Stimulated activated CD4-positive, alpha-beta T cell treated with anti-CD3 and anti-CD28 coated beads, TNF-alpha, amount 100 ng/mL, for 4 hours (primary cell): ENCODE data around the gene OSBPL5.

ENCODE experiments used
- DNase-seq, 3 experiments: peaks; one replicate each; pipeline ENCODE4 v3.0.0-alpha.2; 2020; ENCODE audit warnings: low read depth in 3 of 3

The OSBPL5 gene

DNA sequence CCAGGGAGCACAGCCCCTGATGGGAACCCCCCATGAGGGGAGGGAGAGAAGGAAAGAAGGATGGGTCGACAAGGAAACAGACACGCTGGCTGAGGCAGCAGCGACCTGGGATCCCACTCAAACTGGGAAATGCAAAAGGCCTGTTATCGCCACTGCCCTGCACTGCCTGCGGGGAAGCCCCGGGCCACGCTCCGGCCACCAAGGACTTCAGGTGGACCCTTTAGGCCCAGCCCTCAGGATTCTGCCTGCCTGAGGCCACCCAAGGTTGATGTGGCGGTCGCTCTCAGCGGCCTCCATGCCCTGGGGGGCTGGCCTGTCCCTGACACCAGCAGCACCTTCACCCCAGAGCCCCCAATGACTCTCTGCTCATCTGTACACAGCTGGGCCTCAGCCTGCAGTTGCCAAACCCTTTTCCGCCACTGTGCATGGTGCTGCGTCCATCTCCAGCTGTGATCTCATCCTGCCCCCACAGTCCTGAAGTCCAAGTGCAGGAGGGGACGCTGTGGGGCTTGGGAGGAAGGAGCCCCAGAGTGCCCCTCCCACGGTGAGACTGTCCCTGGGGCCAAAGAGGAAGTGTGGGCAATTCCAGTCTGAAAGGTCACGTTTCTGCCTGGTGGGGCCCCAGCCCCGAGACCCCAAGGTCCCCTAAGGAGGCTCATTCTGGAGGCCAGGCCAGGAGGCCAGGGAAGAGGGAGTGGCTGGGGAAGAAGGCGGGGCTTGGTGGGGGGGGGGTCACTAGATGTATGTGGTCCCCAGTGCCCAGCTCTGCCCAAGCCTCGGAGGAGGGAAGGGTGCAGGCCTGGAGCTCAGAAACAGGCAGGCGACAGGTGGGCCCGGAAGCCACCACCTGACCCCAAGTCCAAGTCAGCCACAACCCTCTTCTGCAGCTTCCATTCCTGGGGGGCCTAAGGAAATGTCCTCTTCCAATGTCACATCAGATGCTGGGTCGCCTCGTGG lies 31.6 kb downstream of the OSBPL5 start:
- no peak for DNase-seq

DNA sequence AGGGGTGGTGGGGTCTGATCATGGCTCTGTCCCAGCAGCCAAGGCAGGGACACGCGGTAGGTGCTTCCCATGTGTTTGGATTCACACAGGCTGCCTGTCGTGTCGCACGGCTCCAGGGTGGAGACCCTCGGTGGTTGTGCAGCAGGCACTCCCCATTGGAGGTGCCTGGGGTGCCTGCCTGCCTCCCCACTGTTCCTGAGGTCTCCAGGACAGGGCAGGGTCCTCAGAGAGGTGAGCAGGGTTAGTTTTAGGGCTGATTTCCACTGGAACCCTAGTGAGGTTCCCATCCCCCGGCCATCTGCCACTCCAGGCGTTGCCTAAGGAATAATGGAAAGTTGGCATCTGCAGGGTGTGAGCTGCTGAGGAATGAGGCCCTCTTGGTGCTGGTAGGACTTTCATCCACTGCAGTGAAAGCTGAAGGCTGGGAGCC lies 32.3 kb downstream of the OSBPL5 start:
- DNase-seq, result no peak

DNA sequence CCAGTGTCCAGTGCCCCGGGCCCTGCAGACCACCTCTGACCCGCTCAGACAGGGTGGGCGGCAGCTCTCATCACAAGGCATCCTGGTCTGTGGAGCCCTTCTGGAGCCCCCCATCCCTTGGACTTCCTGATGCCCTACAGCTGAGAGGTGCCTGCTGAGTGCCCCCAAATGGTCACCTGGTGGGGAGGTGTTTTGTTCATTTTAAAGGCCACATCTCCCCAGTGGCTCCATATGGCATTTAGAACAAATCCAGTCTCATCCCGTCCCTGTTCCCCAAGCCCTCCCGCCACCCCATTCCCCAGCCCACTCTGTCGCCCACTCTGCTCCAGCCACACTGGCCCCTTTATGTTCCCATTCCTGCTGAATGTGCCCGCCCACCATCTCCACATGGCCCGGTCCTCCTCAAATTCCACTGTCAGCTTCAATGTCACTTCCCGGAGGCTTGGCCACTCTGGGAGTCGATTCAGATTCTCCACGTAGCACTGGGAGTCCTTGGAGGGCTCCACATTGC lies 32.8 kb downstream of the OSBPL5 start:
- DNase-seq, result no peak

DNA sequence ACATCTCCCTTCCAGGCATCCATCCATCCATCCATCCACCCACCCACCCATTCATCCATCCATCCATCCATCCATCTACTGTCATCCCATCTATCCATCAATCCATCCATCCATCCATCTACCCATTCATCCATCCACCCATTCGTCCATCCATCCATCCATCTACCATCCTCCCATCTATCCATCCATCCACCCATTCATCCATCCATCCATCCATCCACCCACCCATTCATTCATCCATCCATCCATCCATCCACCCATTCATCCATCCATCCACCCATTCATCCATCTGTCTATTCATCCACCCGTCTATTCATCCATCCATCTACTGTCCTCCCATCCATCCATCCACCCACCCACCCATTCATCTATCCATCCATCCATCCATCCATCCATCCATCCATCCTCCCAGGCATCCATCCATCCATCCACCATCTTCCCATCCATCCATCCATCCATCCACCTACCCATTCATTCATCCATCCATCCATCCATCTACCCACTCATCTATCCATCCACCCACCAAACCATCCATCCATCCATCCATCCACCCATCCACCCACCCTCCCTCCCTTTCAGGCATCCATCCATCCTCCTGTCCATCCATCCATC lies 33.7 kb downstream of the OSBPL5 start:
- no peak for DNase-seq

DNA sequence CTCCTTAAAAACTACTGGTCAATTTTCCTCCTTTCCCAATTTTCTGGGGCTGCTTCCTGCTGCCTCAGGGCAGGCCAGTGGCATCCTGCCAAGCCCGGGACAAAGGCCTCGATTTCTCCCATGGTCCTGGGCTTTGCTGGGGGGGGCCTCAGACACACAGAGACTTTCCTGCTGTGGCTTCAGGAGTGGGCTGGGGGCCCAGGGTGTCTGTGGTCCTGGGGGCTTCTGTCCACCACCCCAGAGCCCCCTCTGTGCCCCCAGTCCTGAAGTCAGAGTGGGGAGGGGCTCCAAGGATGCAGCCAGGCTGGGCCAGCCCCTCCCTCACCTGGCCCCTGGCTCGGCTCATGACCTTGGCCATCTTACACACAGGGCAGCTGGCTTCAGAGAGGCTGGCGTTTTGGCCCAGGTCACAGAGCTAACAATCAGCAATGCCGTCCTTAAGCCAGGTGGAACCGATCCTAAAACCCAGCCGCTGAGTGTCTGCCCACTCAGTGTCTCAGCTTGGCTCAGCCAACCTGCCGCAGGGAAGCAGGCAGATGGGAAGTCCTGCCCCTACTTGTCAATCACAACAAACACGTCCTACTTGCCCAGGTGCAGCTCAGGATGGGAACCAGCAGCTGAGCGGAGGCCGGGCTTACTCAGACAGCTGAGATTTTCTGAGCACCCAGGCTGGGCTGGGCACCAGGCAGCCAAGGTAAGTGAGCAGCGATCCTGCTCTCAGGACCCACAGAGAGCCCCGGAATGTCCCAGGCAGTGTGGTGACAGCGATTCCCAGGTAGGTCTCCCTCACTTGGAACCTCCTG lies 34.6 kb downstream of the OSBPL5 start:
- DNase-seq, result no peak

DNA sequence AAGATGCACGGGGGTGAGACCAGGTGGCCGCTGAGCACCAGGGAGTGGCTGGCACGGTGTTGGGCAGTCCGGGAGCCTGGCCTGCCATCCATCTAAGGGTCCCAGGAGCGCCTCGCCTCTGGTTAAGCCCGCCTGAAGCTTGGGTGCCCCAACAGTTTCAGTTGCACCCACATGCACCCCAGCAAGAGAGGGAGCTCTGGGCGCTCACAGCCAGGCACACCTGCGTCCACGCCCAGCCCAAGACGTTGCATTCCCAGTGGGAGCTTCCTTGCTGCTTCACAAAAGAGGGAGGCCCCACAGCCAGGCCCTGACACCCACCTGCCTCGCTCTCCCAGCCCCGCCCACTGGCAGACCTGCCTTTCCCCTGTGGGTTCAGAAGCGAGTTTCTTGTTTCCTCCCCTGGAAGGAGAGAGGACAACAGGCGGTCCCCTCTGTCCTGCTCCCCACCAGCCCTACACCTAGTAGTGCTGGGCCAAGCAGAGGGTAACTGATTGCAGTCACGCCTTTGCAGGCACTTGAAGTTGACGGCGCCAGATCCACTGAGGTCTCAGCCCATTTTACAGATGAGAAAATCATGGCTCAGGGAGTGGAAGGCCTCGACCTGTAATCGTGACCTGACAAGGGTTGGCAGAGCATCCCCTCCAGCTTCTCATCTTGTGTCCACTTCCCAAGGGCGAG lies 35.4 kb downstream of the OSBPL5 start:
- DNase-seq, result no peak

DNA sequence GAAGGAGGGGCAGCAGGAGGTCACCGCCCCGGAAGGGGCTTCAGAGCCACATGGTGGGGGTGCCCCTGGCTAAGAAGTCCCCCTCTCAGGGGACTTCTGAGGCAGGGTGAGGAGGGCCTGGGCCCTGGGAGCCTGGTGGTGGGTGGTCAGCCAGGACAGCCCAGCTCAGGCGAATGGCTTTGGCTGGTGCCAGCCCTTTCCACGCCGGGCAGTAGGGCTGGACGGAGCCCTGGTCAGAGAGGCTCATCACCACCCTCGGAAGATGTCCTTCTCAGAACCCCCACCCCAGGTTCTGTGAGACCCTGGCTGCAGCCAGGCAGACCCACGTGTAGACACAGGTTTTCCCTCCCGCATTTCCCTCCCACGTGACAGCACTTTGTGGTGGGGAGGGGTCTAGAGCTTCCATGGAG lies 35.9 kb downstream of the OSBPL5 start:
- no peak for DNase-seq

DNA sequence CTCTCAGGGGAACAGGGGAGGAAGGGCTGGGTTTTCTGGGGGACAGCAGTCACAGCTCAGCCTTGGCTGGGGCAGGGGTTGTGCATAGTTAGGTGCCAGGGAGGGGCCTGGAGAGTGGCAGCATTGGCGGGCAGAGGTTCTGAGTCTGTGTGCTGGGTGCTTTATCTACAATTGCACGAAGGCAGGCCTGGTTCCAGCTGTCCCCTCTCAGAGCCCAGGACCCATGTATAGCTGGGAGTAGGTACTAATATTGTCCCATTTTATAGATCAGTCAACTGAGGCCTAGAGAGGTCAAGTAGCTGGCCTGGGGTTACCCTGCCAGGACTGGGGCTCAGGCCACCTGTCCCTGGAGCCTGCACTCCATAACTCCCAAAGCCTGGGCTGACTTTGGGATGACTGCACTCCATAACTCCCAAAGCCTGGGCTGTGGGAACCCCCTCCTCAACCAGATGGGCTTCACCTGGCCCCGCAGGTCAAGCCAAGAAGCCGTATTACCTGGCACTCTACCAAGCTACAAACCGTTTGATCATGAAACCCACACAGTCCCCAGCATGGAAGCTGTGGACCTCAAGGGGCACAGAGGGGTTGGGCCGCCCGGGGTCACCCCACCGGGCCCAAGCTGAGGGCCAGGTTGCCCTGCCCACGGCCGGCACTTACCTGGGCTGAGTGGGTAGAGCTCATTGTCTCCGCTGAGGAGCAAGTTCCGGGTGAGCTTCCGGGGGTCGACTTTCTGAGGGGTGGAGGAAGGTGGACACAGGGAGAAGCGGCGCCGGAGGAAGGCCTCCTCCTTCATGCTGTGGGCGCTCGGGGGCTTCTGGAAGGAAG lies 36.5 kb downstream of the OSBPL5 start:
- no peak for DNase-seq

DNA sequence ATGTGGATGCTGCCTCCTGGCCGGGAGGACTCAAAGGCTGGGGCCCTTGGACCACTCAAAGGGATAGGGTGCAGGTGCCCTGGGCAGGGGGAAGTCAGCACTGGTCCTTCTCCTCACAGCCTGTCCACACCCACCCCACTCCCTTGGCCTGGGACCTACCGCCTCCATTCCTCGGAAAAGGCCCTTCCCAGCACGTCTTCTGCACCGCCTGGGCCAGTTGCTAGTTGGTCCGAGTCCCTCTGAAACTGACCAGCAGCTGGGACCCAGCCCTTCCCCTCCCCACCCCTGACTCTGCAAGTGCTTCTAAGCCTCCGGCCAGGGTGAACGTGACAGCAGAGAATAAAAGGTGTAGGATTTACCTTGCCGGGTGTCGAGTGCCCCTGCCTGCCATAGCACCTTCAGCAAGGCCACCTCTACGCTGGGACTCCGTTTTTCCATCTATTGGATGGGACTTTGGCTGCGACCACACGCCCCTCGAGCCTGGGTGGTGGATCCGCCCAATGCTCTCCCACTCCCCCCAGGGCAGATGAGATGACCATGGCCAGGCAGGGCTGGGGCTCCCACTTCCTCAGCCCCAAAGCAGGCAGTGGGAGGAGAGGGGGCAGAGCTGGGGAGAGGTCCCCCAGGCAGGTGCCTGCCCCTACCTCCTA lies 37.3 kb downstream of the OSBPL5 start:
- DNase-seq, result no peak

DNA sequence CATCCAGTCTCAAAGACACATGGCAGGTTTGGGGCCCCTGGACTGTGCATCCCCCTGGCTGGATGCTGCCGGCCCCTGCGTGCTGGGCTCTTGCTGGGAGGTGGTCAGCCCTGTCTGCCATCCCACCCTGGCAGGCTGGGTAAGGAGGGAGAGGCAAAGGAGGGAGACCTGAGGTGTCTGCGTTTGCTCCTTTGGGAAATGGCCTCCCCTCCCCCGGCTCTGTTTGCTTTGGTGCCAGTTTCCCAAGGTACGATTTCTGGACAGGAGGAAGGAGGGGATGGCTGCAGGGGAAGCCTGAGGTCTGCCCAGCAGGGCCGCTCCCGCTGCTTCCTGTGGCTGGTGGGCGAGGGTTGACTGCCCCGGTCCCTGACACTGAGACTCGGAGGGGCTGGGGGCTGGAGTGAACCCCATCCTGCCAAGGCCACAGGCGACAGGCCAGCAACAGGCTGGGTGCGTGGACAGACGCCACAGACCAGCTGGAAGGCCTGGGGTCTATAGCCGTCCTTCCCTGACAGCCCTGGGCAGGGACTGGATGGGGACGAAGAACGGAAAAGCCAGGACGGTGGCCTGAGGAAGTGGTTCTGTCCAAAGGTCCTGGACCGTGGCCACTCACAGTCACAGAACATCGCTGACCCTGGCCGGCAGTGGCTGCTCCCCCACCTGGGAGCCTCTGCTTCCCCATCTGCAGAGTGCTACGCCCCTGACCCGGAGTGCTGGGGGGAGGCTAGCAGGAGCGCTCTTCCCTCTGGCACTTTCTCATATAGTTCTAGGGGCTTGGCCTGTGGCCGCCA lies 38.0 kb downstream of the OSBPL5 start:
- DNase-seq, result no peak

DNA sequence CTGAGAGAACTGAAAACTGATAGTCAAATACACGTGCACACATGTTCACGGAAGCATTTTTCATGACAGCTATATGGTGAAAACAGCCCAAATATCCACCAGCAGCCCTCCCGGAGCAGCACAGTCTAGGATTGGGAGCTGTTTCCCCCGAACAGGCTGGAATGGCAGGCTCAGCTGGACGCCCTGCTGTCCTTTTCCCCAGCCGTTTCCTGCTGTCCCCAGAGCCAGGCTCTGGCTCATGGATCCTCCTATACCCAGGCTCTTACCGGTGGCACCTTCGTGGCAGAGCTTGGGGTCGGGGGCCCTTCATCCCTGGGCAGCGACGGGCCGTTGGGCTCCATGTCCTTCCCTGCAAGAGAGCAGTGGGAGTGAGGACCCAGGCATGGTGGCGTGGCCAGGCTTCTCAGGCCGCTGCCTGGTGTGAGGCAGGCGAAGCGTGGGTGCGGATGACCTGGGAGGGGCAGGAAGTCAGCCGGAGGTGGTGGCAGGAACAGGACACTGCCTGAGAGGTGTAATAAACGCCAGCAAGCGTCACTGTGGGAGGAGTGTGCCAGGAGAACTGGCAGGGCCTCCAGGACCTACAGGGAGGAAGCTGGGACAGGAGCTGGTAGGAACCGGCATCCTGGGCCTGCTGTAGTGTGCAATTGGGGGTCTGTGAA lies 38.8 kb downstream of the OSBPL5 start:
- no peak for DNase-seq

DNA sequence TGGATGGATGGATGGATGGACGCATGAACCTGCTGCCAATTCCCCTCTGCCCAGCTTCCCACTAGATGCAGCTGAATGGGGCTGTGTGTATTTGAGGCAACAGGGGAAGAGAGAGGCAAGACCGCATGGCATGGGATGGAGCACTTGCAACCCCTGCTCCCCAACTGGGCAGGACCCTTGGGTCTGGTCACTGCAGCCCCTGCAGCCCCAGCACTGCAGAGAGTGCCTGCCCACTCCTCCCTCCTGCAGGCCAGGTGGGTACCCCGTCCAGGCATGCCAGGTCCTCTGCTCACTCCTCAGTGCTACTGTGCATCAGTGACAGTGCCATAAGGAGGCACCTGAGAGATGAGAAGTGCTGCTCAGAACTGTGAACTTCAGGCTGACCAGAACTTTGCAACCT lies 40.3 kb downstream of the OSBPL5 start:
- no peak for DNase-seq

DNA sequence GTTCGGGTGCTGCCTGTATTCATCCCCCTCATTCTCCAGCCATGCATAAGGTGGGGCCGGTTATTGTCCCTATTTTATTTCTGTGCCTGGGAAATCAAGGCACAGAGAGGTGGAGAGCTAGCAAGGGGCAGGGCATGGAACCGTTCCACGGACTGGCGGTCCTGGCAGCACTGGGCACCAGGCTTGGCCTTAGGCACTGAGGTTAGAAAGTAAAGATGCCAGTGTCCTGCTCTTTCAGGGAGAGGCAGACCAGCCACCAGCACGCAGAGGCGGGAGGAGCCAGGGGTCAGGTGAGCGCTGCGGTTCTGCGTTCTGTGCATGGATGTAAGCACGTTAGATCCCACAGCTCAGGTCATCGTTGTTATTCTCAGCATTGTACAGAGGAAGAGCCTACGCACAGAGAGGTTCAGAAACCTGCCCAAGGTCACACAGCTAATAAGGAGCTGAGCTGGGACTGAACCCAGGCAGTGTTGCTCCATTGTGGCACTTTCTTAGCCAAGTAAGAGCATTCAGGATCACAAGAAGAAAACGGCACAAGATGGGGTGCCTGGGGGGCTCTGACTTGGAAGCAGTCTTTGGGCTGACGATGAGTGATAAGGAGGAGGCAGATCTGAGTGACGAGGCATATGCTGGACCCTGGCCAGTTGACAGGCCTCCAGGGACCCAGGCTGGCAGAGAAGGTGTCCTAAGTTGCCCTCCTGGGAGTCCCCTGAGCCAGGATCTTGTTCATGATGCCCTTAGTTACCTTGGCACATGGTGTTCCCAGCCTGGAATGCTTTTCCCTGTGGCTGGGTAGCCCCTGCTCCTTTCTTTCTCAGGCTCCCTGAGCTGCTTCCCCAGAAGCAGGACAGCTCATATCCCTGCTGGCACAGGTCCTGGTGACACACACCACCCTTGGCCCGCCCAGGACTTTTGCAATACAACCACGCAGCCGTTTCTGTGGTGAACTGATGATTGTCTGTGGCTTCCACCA lies 41.1 kb downstream of the OSBPL5 start:
- no peak for DNase-seq

DNA sequence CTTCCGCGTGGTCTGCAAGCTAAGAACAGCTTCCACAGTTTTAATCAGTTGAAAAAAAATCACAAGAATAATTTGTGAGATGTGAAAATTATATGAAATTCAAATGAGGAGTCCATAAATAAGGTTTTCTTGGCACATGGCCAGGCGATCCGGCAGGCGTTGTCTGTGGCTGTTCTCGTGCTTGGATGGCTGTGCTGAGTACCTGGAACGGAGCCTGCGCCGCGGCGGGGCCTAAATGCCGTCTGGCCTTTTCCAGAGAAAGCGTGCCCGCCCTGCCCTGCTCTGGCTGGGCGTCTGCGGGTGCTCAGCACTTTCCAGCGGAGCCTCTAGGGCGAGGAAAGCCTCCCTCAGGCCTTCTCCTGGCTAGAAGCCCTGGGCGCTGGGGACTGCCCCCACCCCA lies 41.8 kb downstream of the OSBPL5 start:
- DNase-seq, result no peak

DNA sequence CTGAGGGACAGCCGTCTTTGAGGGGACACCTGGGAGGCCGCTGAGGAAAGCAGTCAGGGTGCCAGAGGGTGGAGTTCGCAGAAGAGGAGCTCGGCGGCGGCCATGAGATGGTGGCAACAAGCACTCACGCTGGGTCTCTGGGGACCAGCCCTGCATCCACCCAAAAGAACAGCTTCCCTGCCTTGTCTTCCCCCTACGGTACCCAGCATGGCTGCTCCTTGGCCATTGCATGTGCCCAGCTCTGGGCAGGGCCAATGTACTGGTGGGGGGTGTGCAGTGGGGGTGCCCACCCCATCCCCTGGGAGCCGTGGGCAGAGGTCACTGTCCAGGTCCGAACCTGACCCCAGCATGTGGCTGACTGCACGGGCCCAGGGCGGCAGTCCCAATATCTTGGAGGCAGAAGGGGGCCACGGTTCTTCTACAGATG lies 42.3 kb downstream of the OSBPL5 start:
- no peak for DNase-seq

DNA sequence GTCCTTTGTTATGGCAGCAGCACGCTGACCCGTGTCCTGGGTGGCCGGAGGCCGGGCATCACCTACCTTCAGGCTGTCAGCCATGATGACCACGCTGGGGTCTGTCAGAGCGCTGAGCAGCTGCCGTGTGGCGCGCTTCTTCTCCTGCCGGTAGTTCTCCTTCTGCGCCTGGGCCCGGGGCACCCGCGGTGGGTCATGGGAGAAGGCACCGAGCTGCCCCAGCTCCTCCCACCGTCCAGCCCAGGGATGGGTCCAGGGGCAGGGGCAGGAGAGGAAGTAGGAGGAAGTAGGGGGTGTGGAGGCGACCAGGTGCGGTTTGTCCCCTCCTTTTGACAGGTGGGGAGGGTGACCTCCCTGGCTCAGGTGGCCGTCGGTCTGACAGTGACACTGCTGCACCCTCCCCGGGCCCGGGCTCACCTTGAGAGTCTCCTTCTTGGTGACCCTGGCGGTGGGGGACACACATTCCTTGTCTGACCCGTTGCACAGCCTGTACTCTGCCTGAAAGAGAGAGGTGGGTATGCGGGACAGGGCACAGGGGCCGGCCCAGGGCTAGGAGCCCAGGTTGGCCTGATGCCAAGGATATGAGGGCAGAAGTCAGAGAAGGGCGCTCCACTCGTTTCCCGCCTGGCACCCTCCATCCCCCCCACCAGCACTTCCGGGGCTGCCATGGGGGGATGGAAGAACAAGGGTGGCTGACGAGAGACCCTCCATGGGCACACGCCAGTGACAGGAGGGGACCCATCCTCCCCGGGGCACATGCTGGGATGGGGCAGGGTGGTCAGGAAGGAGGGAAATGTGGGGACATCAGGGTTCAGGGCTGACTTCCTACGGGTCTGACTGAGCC lies 43.0 kb downstream of the OSBPL5 start:
- no peak for DNase-seq

DNA sequence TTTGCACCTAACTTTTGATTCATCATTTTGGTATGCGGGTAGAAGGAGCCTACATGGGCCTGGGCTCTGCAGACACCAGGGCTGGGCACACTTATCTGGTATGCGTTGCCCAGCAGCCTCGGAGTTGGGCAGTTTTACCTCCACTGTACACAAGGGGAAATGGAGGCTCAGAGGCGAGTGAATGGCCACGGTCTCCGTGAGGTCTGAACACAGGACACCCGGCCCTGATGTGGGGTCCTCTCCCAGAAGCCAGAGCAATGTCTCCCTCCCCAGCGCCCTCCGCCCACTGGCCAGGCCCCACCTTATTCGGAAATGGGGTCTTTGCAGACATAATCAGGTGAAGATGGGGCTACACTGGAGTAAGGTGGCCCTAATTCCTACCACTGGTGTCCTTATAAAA lies 43.7 kb downstream of the OSBPL5 start:
- no peak for DNase-seq
